Gastroesophageal sphincter (tissue), 4 donors: ENCODE data around the gene TTC9B. TPM values are rescaled to one million over a fixed set of nuclear protein-coding genes. Genes with fewer than 3 reads are reported as not detected.
A peak's percentile ranks its signal among the peaks of the same experiment; 100 is the strongest.

Experiments used
- ATAC-seq: fragments of 150-250 bp; one replicate; pipeline ENCODE4 v1.9.1; 2016; ENCODE audit warnings: mild to moderate bottlenecking, moderate library complexity
- H3K27ac ChIP-seq, 4 donors: fragments of 200-600 bp; sonication (generic) in 3 of 4; 1 replicate in 3 of 4; 2 replicates in 1 of 4; pipeline ENCODE4 v1.5.1; 2016 to 2019
- H3K27me3 ChIP-seq: fragments of 200-600 bp; sonication (generic); one replicate; pipeline ENCODE4 v1.5.1; 2019
- H3K36me3 ChIP-seq, 2 donors: fragments of 200-600 bp; sonication (generic); one replicate each; pipeline ENCODE4 v1.5.1; 2019; ENCODE audit warnings: control low read depth in 1 of 2
- H3K4me1 ChIP-seq, 3 donors: fragments of 200-600 bp; sonication (generic); 1 replicate in 2 of 3; 2 replicates in 1 of 3; pipeline ENCODE4 v1.5.1; 2016 to 2019; ENCODE audit warnings: control low read depth in 2 of 3
- H3K4me3 ChIP-seq, 2 donors: fragments of 200-600 bp; sonication (generic); one replicate each; pipeline ENCODE4 v1.5.1; 2019; ENCODE audit warnings: mild to moderate bottlenecking in 1 of 2, moderate library complexity in 1 of 2
- H3K9me3 ChIP-seq, 3 donors: fragments of 200-600 bp; sonication (generic); one replicate each; pipeline ENCODE4 v1.5.1; 2017 to 2019; ENCODE audit warnings: control low read depth in 2 of 3
- CTCF ChIP-seq, 4 experiments: fragments of 200-600 bp in 2 of 4; fragments of 450-650 bp in 2 of 4; sonication (generic) in 1 of 4; IDR thresholded peaks; one replicate each; pipeline ENCODE4 v1.5.1; 2017 to 2019; ENCODE audit warnings: antibody characterized with exemption in 4 of 4, mild to moderate bottlenecking in 2 of 4, moderate library complexity in 2 of 4
- EP300 ChIP-seq: sonication (generic); formaldehyde crosslinking; IDR thresholded peaks from one replicate; pipeline ENCODE4 v1.6.1; 2017; ENCODE audit warnings: antibody characterized with exemption, mild to moderate bottlenecking
- POLR2A ChIP-seq, 2 donors: fragments of 450-650 bp; IDR thresholded peaks; one replicate each; pipeline ENCODE4 v1.6.1; 2017; ENCODE audit warnings: antibody characterized with exemption in 2 of 2, mild to moderate bottlenecking in 2 of 2, moderate library complexity in 1 of 2
- POLR2AphosphoS5 ChIP-seq: sonication (generic); formaldehyde crosslinking; IDR thresholded peaks from one replicate; pipeline ENCODE4 v1.6.1; 2017; ENCODE audit warnings: antibody characterized with exemption
- WGBS, 2 donors: methylation state at CpG; one replicate each; pipeline ENCODE4 v1.1.5; 2018; ENCODE audit warnings: low coverage in 1 of 2; 5-methylcytosine and 5-hydroxymethylcytosine counted together
- total RNA-seq, 4 donors: library from RNA; depleted of rRNA; stranded (reverse); fragments of >200 nt; gene quantifications; one replicate each; pipeline ENCODE4 v1.1.0, GENCODE V29; 2016

The TTC9B gene
- total RNA-seq, 4 donors from 2014 or later, result not detected

- Histone ChIP-seq H3K27ac (no peak overlapping the region), H3K9me3 (no peaks in the 10 kb centered on the region)
- WGBS, 2 donors, result 80 to 86% methylated on average over 2 to 4 of the region's 16 CpGs
Observed at GRCh38 chr19:40246292-40247073, 28.3 kb upstream of the TTC9B start.

GRCh38 chr19:40245506-40246128 lies 27.4 kb upstream of the TTC9B start:
- Histone ChIP-seq H3K36me3 (peaks cover 0 to 51% of the 10 kb centered on the region in 2 donors), H3K27me3 (no peaks in the 10 kb centered on the region), H3K9me3 (no peaks in the 10 kb centered on the region), H3K27ac (no peak overlapping the region), H3K4me3 (no peak overlapping the region), H3K4me1 (peaks cover 0 to 63% (median 21%) of the 10 kb centered on the region in 3 donors)
- WGBS, 2 donors, result 73% methylated on average over 9 of the region's 9 CpGs; no CpG with 5 or more reads in 1 of the 2 donors
- TF ChIP-seq POLR2A (IDR thresholded peaks at IDR 0.05) (no peak), POLR2AphosphoS5 (no peak), EP300 (no peak), CTCF (IDR thresholded peaks at IDR 0.05) (no peak)
- ATAC-seq, result peak; percentile 38

More at GRCh38 chr19:40246292-40247073, 28.3 kb upstream of the TTC9B start:
- TF ChIP-seq POLR2AphosphoS5 (no peak), POLR2A (IDR thresholded peaks at IDR 0.05) (no peak), CTCF (IDR thresholded peaks at IDR 0.05) (no peak), EP300 (no peak)
- Histone ChIP-seq H3K36me3 (peaks cover 0 to 49% of the 10 kb centered on the region in 2 donors), H3K27me3 (no peaks in the 10 kb centered on the region), H3K4me1 (peaks cover 0 to 58% (median 21%) of the 10 kb centered on the region in 3 donors), H3K4me3 (no peak overlapping the region)
- no peak for ATAC-seq

- Histone ChIP-seq H3K4me1 (peaks cover 0 to 63% (median 21%) of the 10 kb centered on the region in 3 donors), H3K9me3 (no peaks in the 10 kb centered on the region), H3K36me3 (peaks cover 0 to 51% of the 10 kb centered on the region in 2 donors), H3K27ac (no peak overlapping the region), H3K27me3 (no peaks in the 10 kb centered on the region), H3K4me3 (no peak overlapping the region)
- TF ChIP-seq EP300 (no peak), POLR2A (IDR thresholded peaks at IDR 0.05) (no peak), CTCF (IDR thresholded peaks at IDR 0.05) (no peak)
- WGBS, 2 donors, result 44 to 52% methylated on average over 3 to 10 of the region's 12 CpGs
- no peak for ATAC-seq
Observed at GRCh38 chr19:40244579-40245317, 26.6 kb upstream of the TTC9B start.

- TF ChIP-seq POLR2AphosphoS5, result no peak
- no peak for TF ChIP-seq EP300
- no peak for TF ChIP-seq CTCF (IDR thresholded peaks at IDR 0.05)
- no peak for TF ChIP-seq POLR2A (IDR thresholded peaks at IDR 0.05)
- H3K27me3 ChIP-seq, result no peaks in the 10 kb centered on the region
- peaks cover 0 to 55% of the 10 kb centered on the region in 2 donors for H3K36me3 ChIP-seq
- H3K27ac ChIP-seq, result peak overlapping the region in 1 of 4 donors; percentile 55
- peaks cover 0 to 61% (median 21%) of the 10 kb centered on the region in 3 donors for H3K4me1 ChIP-seq
- no peak for ATAC-seq
- WGBS, 2 donors, result 93 to 100% methylated on average over 1 to 2 of the region's 2 CpGs
- no peak overlapping the region for H3K4me3 ChIP-seq
- no peaks in the 10 kb centered on the region for H3K9me3 ChIP-seq
Observed at GRCh38 chr19:40243181-40243580, 25.0 kb upstream of the TTC9B start.
